ENCODE data around the gene UPF1. TPM values are rescaled to one million over a fixed set of nuclear protein-coding genes. Genes with fewer than 3 reads are reported as not detected.

The UPF1 gene
- total and polyA plus RNA-seq, 2 of the 13 experiments (the other 11 are each of a cell fraction or from before 2014, with no cell fraction given) = 16.9 to 41.8 TPM

DNA sequence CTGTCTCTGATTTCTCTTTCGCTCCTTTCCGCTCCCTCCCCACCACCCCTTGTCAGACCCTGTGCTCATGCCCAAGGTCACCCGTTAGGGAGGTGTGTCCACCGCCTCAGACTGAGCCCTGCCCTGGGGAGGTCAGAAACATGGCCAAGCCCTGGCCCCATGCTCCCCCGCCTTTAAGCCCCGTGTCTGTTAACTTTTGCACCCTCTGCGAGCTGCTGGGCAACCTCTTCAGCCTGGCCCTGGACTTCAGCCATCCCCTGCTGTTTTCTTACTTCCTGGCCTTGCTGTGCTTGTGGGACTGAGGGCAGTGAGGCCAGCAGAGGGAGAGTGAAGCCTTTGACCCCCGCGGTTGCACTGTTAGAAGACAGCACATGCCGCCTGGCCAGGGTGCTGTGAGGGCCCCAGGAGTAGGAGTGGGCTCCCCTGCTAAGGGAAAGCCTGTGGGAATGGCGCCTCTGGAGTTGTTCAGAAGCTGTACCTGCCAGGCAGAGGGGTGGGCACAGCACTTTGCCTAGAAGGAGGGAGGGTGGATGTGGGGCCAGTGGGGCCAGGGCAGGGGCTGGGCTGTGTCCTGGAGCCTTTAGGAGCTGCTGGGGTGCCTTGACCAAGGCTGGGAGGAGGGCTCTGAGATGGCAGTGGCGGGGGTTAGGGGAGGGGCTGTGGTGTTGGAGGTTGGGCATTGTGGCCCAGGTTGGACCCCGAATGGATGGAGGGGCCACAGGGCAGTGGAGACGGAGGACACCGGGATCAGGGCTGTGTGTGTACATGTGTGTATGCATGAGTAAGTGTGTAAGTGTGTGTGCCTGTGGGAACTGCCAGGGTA, 7.9 kb downstream of the UPF1 start (continued):
- TF ChIP-seq SP1 (IDR thresholded peaks at IDR 0.05) = no peak
- TF ChIP-seq SP1 (CRISPR knock-in tag; IDR thresholded peaks at IDR 0.05) = no peak
- TF ChIP-seq CBFB (CRISPR knock-in tag; IDR thresholded peaks at IDR 0.05) = peak; percentile 90; the same call in 1 of the 2 replicates
- TF ChIP-seq, protein P1, sequence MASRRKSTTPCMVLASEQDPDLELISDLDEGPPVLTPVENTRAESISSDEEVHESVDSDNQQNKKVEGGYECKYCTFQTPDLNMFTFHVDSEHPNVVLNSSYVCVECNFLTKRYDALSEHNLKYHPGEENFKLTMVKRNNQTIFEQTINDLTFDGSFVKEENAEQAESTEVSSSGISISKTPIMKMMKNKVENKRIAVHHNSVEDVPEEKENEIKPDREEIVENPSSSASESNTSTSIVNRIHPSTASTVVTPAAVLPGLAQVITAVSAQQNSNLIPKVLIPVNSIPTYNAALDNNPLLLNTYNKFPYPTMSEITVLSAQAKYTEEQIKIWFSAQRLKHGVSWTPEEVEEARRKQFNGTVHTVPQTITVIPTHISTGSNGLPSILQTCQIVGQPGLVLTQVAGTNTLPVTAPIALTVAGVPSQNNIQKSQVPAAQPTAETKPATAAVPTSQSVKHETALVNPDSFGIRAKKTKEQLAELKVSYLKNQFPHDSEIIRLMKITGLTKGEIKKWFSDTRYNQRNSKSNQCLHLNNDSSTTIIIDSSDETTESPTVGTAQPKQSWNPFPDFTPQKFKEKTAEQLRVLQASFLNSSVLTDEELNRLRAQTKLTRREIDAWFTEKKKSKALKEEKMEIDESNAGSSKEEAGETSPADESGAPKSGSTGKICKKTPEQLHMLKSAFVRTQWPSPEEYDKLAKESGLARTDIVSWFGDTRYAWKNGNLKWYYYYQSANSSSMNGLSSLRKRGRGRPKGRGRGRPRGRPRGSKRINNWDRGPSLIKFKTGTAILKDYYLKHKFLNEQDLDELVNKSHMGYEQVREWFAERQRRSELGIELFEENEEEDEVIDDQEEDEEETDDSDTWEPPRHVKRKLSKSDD (CRISPR knock-in tag; IDR thresholded peaks at IDR 0.05; ENCODE audit: low read depth) = peak; percentile 90; the same call in 1 of the 2 replicates
- TF ChIP-seq PHF5A (CRISPR knock-in tag; IDR thresholded peaks at IDR 0.05; ENCODE audit: low read depth, unreplicated experiment) = peak; percentile 55
- TF ChIP-seq, protein P2, sequence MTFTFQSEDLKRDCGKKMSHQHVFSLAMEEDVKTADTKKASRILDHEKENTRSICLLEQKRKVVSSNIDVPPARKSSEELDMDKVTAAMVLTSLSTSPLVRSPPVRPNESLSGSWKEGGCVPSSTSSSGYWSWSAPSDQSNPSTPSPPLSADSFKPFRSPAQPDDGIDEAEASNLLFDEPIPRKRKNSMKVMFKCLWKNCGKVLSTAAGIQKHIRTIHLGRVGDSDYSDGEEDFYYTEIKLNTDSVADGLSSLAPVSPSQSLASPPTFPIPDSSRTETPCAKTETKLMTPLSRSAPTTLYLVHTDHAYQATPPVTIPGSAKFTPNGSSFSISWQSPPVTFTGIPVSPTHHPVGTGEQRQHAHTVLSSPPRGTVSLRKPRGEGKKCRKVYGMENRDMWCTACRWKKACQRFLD (CRISPR knock-in tag; IDR thresholded peaks at IDR 0.05; ENCODE audit: borderline replicate concordance) = 0 out of 2 replicates have a peak, but pooled peaks have one; percentile 75
- TF ChIP-seq, protein P3, sequence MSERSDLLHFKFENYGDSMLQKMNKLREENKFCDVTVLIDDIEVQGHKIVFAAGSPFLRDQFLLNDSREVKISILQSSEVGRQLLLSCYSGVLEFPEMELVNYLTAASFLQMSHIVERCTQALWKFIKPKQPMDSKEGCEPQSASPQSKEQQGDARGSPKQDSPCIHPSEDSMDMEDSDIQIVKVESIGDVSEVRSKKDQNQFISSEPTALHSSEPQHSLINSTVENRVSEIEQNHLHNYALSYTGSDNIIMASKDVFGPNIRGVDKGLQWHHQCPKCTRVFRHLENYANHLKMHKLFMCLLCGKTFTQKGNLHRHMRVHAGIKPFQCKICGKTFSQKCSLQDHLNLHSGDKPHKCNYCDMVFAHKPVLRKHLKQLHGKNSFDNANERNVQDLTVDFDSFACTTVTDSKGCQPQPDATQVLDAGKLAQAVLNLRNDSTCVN (CRISPR knock-in tag; IDR thresholded peaks at IDR 0.05; ENCODE audit: borderline replicate concordance) = no peak
- TF ChIP-seq ZBTB21 (CRISPR knock-in tag; IDR thresholded peaks at IDR 0.05) = no peak
- no peak for TF ChIP-seq ZNF44 (CRISPR knock-in tag; IDR thresholded peaks at IDR 0.05)
- TF ChIP-seq AHR (CRISPR knock-in tag; IDR thresholded peaks at IDR 0.05) = peak; percentile 76; the same call in 1 of the 2 replicates
- no peak for TF ChIP-seq ZSCAN20 (CRISPR knock-in tag; IDR thresholded peaks at IDR 0.05; ENCODE audit: borderline replicate concordance)
- 0 out of 2 replicates have a peak, but pooled peaks have one; percentile 79 for TF ChIP-seq SMAD1 (CRISPR knock-in tag; IDR thresholded peaks at IDR 0.05; ENCODE audit: borderline replicate concordance, low read depth)
- TF ChIP-seq ZNF770 (CRISPR knock-in tag; IDR thresholded peaks at IDR 0.05) = peak; percentile 52; the same call in 1 of the 2 replicates
- TF ChIP-seq HNRNPK (IDR thresholded peaks at IDR 0.05; ENCODE audit: low read depth, low read length, poor library complexity, severe bottlenecking) = no peak
- peak; percentile 47 for TF ChIP-seq POLR2AphosphoS5 (IDR thresholded peaks at IDR 0.05; ENCODE audit: low read depth, low read length)
- no peak for TF ChIP-seq TOE1 (CRISPR knock-in tag; IDR thresholded peaks at IDR 0.05)
- peak; percentile 68 for TF ChIP-seq KAT8 (CRISPR knock-in tag; IDR thresholded peaks at IDR 0.05)
- TF ChIP-seq ASH2L (IDR thresholded peaks at IDR 0.05; ENCODE audit: insufficient read length, low read depth, low read length) = no peak
- no peak for TF ChIP-seq ZNF530 (CRISPR knock-in tag; IDR thresholded peaks at IDR 0.05; ENCODE audit: low read depth)
- TF ChIP-seq MBD4 (IDR thresholded peaks at IDR 0.05; ENCODE audit: borderline replicate concordance, low read length) = no peak
- TF ChIP-seq MYNN (CRISPR knock-in tag; IDR thresholded peaks at IDR 0.05; ENCODE audit: low read depth) = no peak
- no peak for TF ChIP-seq PAX8 (CRISPR knock-in tag; IDR thresholded peaks at IDR 0.05; ENCODE audit: borderline replicate concordance)

Data from HepG2 (cell line).